ENCODE measurements around the gene WSB1. TPM values are rescaled to one million over a fixed set of nuclear protein-coding genes. Genes with fewer than 3 reads are reported as not detected.

WSB1 gene
- total and polyA plus RNA-seq, 10 of the 15 experiments (the other 5 are each of a cell fraction or from before 2014, with no cell fraction given): 26.6 to 458 (median 101) TPM

GRCh38 chr17:27332485-27333409 lies 38.8 kb downstream of the WSB1 start (continued):
- peak; percentile 91 for TF ChIP-seq MEF2B (IDR thresholded peaks at IDR 0.05; ENCODE audit: partially characterized antibody, poor library complexity, severe bottlenecking)
- TF ChIP-seq ASH2L (IDR thresholded peaks at IDR 0.05; ENCODE audit: borderline replicate concordance, low read depth): 0 out of 2 replicates have a peak, but pooled peaks have one; percentile 52
- TF ChIP-seq STAT3 (IDR thresholded peaks at IDR 0.05; ENCODE audit: low read depth, low read length): no peak
- TF ChIP-seq ATF7 (IDR thresholded peaks at IDR 0.05; ENCODE audit: low read depth): peak; percentile 81
- no peak for TF ChIP-seq CUX1 (IDR thresholded peaks at IDR 0.05; ENCODE audit: insufficient replicate concordance, low read depth, low read length)
- TF ChIP-seq PKNOX1 (IDR thresholded peaks at IDR 0.05): peak; percentile 97
- TF ChIP-seq CHD4 (IDR thresholded peaks at IDR 0.05): no peak
- peak; percentile 59; the same call in 1 of the 2 replicates for TF ChIP-seq MXI1 (IDR thresholded peaks at IDR 0.05; ENCODE audit: low read depth, low read length)
- no peak for TF ChIP-seq ZSCAN29 (IDR thresholded peaks at IDR 0.05)
- 0 out of 2 replicates have a peak, but pooled peaks have one; percentile 56 for TF ChIP-seq CBX5 (IDR thresholded peaks at IDR 0.05; ENCODE audit: low read depth)
- TF ChIP-seq CBFB (IDR thresholded peaks at IDR 0.05; ENCODE audit: low read depth): peak; percentile 36; the same call in 1 of the 2 replicates
- 0 out of 2 replicates have a peak, but pooled peaks have one; percentile 20 for TF ChIP-seq NR2C1 (IDR thresholded peaks at IDR 0.05)
- TF ChIP-seq CREB1 (IDR thresholded peaks at IDR 0.05; ENCODE audit: low read depth): peak; percentile 20; the same call in 1 of the 2 replicates
- no peak for TF ChIP-seq ZNF384 (IDR thresholded peaks at IDR 0.05; ENCODE audit: borderline replicate concordance, low read depth, low read length)
- TF ChIP-seq CTCF (IDR thresholded peaks at IDR 0.05 in 2 of 3, conservative IDR thresholded peaks at IDR 0.05 in 1 of 3; ENCODE audit: control insufficient read depth in 2 of 3, extremely low read depth in 1 of 3, insufficient read depth in 1 of 3, low read depth in 3 of 3, low read length in 3 of 3): peak; percentile 64 to 96 (median 83); a peak in 5 of 6 replicates
- TF ChIP-seq CHD2 (IDR thresholded peaks at IDR 0.05; ENCODE audit: borderline replicate concordance, low read depth, low read length): peak; percentile 53; the same call in 1 of the 2 replicates
- no peak for TF ChIP-seq NR2C2 (IDR thresholded peaks at IDR 0.05; ENCODE audit: borderline replicate concordance, control insufficient read depth, insufficient read length, low read depth)
- TF ChIP-seq BMI1 (IDR thresholded peaks at IDR 0.05; ENCODE audit: borderline replicate concordance): no peak
- TF ChIP-seq TCF12 (IDR thresholded peaks at IDR 0.05; ENCODE audit: low read depth, low read length): peak; percentile 48; the same call in 1 of the 2 replicates
- no peak for TF ChIP-seq ZBED1 (IDR thresholded peaks at IDR 0.05; ENCODE audit: borderline replicate concordance)
- TF ChIP-seq SMAD1 (IDR thresholded peaks at IDR 0.05; ENCODE audit: low read depth, partially characterized antibody): peak; percentile 80

Measured in GM12878 (cell line).